Hematopoietic multipotent progenitor cell treated with erythropoietin and hydrocortisone succinate and interleukin-3 and kit ligand, for 4 days (in vitro differentiated cells): Measurements from ENCODE around the gene RIC8B.

Experiments
- DNase-seq: peaks from one replicate; pipeline ENCODE4 v3.0.0-alpha.2; 2015

The RIC8B gene

DNA sequence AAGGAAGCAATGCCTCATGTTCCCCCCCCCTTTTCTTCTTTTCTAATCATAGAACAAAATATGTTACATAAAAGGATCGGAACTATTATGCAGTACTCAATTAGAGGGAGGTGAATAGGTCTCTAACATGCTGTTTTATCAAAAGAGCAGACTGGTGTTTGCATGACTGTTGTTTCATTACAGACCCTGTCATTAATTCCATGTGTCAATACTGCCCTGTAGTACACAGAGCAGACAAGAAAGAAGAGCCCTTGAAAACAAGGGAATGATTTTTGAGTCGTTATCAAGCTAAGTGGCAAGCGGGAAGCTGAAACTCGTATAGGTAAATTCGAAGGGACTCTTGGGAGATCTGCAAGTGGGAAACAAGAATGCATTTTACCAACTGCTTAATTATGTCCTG lies 104.3 kb downstream of the RIC8B start:
- DNase-seq, result no peak

DNA sequence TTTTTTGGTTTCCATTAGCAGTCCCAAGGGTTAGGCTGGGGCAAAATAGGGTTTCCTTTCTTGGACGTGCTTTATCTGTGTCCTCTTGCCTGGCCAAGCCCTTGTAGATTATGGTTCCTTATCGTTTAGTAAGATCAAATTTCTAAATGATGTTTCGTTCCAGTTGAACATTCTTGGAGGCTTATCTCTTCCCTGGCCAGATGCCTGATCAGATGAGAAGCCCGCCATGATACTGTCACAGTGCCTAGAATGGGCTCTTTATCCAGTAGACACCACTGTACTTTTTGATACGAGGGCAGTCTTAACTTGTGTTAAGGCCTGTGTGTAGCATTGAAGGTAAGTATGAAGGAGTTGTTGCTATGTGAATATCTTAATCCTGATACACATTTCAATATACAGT lies 105.1 kb downstream of the RIC8B start:
- DNase-seq, result peak; percentile 48

DNA sequence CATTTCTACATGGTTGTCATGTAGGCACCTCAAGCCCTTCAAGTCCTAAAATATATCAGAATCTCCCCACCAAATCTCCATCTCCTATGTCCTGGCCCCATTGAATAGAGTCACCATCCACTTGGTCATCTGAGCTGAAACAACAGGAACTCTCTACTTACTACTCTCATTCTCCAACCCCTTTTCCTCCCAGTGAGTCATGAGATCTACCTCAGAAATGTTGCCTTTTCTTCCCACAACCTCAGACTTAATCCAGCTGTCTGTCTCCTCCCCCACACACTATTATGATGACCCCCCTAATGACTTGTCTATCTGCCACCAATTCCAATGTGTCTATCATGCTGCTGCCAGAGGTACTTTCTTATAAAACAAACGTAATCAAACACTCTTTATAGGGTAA lies 108.9 kb downstream of the RIC8B start:
- DNase-seq, result no peak

DNA sequence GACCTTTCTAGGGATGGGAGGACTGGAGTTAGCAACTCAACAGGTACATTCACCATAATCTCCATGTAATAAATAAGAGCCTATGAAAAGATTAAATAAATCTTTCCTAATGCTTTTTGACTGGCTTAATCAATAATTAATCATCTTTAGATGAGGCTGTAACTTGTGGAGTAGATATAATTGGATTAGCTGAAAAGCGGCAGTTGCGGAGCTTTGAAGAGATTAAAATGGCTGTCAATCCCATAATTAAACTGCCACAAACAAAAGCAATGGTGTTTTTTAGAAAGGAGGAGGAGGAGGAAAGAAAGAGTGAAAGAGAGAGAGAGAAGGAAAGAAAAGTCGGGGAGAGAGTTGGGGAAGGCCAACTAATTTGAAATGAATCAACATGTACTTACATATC lies 110.5 kb downstream of the RIC8B start:
- DNase-seq, result no peak

DNA sequence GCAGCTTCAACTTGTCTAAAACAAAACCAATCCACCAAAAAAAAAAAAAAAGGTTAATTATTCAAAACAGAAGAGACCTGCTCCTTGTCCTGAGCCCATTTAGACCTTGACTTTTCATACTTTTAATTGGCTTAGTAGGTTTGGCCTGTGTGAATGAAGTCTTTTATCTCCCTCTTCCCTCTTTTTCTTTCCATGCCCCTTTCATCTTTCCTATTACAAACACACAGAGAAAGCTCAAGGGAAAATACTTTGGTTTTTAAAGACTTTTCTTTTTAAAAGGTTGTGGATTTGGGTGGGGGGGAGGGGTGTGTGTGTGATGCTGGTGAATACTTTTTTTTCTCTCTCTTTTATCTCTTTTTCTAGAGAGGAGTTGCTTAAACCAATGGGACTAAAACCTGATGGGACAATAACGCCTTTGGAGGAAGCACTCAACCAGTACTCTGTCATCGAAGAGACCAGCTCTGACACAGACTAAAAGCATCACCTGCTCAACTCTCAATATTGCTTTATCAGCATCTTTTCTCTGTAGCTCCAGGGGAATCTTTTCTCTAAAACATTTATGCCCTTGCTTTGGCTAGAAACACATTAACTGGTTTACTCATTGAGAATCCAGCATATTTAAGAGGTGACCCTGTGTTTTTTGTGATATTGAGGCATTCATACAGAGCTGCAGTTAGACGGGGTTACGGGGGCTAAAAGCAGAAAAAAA lies 111.2 kb downstream of the RIC8B start:
- no peak for DNase-seq

DNA sequence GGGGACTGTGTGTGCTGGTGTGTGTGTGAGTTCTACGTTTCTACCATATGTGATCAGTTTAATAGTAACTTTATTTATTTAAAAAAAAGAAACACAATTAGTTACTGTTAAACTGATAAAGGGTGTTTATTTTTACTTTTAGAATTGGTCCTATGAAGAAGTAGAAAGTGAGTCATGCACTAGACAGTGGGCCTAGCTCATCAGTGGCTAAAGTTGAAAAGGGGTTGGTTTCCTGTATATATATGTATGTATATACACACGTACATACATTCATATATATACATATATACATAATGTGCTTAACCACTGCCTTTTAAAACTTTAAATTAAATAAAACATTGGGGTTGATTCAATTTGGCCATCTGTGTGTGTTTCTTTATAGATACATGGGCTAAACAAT lies 112.5 kb downstream of the RIC8B start:
- DNase-seq, result no peak

DNA sequence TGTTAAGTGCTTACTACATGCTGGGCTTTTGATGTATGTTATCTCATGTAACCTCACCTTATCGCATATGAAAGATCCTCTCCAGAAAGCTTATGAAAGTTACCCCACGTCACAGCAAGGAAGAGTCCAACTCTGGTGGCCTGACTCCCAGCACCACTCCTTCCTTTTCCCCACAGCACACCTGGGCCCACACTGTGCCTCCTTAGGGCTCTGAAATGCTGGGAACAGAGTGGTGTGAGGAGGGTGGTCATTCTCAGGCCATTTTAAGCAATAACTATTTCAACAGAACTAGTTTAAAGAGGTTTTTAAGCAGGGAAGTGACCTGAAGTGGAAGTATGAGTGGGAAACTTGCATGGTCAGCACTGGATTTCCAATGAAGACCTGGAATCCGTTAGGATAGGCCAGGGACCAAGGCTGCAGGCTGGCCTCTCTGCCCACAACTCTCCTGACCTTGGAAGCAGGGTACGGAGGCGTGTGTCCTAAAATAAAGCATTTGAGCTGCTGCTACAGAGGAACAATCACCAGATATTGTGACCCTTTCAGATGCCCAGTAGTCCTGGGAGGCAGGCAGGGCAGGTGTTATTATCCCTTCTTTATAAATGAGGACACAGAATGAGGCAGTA lies 114.0 kb downstream of the RIC8B start:
- DNase-seq, result no peak

DNA sequence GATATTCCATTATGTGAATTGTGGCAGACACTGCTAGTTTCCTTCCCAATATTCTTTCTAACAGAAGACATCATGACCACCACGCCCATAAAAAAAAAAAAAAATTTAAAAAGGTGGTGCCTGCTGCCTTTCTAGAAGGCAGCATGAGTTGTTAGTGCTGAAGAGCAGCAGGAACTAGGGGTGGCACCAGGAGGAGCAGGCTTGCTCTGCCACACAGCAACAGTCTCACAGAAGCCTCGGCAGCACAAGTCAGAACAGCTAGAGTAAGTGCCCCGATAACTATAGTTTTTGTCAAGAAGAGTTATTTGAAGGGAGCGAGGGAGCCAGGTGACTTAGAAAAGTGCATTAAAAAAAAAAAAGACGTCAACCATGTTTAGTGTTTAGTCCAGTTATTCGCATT lies 114.8 kb downstream of the RIC8B start:
- no peak for DNase-seq

DNA sequence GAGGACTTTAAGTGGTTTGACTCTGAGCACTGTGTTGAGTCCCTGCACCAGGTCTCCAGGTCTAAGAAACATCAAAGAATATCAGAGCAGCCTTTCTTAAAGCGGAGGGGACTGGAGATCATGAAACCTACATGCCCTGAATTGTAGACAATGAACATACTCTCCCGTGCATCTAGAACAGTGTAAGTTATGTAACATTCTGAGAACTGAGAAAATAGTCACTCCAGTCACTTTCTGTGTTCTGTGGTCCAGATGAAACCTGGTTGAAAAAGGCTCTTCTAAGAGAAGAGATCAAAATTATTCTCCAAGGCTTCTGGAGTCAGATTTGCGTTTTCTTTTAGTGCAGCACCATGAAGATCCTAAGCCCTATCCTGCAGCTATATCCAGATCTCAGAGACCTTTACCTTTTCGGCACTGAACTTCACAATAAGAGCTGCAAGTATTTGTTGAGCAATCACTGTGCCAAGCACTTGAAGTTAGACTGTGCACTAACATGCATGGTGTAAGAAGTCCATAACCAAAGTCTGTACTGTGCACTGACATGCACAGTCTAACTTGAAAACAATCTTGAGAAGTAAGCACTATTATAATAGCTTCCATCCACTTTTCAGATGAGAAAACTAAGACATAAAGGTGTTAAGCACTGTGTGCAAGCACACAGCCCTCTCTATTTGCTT lies 115.6 kb downstream of the RIC8B start:
- no peak for DNase-seq

DNA sequence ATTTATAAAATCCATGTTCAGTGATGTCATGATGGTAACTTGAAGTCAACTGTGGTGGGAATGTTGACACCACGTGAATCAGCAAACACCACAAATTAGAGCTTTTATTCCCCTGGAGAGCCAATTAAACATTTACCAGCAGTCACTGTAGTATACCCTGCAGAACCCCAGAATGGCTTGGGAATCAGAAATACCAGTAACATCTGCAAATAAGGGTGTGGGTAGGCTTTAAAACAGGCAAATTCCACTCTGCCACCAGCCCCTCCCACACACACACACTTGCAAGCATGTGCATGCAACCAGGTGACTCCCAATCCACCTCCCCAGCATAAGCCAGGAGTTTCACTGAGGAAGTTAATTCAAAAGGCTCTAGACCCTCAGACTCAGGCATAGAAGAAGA lies 117.6 kb downstream of the RIC8B start:
- no peak for DNase-seq

DNA sequence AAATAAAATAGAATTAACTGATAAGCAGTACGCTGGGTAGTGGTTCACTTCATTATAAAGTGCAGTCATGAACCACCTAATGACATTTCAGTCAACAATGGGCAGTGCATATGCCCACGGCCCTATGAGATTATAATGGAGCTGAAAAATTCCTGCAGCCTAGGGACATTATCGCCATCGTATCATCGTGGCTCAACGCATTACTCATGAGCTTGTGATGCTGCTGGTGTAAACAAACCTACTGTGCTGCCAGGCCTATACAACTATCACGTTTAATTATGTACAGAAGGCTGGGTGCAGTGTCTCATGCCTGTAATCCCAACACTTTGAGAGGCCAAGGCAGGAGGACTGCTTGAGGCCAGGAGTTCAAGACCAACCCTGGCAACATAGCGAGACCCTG lies 119.0 kb downstream of the RIC8B start:
- DNase-seq, result no peak

DNA sequence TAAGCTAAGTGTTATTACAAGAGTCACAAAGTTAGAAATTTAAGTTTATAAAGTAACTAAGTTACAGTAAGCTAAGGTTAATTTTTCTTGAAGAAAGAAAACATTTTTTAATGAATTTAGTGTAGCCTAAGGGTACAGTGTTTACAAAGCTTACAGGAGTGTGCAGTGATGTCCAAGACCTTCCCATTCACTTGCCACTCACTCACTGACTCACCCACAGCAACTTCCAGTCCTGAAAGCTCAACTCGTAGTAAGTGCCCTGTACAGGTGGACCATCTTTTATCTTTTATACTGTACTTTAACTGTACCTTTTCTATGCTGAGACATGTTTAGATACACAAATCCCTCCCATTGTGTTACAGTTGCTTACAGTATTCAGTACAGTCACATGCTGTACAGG lies 120.3 kb downstream of the RIC8B start:
- no peak for DNase-seq

DNA sequence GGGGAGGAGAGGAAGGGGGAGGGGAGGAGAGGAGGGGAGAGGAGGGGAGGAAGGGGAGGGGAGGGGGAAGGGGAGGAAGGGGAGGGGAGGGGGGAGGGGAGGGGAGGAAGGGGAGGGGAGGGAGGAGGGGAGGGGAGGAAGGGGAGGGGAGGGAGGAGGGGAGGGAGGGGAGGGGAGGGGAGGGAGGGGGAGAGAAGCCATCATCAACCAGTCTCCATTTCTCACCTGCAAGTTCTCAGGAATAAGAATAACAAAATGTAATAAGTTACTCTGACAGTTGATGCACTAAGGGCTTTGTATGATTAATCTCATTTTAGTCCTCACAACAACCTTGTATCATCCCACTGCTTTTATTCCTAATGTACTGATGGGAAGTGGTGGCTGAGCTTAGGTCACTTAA lies 122.1 kb downstream of the RIC8B start:
- no peak for DNase-seq

DNA sequence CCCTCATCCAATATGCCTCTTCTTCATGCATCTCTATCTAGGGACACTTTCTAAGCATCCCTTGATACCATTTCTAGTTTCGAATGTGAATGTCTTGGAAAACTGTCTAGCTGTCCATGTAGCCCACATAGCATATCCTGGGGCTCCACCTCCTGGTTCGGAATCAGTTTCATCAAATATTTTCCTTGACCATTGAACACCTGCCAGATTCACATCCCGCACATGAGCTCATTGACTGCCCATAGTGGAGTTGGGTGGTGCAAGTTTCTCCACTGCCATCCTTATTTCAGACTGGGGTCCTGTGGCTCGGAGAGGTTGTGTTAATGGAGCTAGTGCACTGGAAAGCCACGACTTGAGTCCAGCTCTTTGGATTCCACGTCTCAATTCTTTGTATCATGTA lies 122.6 kb downstream of the RIC8B start:
- DNase-seq, result no peak

DNA sequence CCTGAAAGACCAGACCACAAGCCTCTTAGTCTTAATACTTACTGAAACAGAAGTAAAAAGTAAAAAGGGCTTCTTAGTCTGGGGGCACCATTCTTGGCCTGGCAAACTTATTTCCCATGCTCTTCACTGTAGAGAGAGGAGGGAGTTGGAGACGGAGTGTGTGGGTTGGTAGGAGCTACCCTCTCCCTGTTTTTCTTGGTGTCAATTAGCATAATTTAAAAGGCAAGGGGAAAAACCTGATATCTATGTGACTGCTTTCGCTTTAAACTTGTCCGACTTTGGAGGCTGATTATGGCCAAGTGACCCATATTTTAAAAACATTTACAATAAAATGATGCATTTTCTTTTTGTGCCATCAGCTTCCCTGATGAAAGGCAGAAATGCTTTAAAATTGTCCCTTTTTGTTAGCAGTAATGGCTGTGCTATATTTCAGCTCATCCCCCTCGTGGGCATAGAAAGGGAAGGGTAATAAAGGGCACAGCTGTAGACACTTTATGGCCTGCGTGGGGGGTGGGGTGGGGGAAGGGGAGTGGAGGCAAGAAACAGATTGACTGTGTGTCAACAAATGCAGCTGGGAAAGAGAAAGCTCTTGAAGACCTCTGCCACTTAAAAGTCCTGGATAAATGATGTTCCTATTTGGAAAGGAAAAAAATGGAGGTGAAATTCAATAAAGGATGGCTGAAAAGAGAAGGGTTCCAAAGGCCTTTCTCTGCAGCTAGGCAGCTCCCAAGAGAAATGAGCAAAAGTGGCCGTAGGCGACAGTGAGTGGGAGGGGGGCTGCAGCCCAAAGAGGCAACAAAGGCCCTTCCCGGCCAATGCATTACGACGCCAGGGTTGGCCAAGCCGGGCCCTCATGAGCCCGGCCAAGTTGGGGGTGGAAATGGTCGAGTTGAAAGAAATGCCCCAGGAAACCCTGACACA lies 123.8 kb downstream of the RIC8B start:
- no peak for DNase-seq

DNA sequence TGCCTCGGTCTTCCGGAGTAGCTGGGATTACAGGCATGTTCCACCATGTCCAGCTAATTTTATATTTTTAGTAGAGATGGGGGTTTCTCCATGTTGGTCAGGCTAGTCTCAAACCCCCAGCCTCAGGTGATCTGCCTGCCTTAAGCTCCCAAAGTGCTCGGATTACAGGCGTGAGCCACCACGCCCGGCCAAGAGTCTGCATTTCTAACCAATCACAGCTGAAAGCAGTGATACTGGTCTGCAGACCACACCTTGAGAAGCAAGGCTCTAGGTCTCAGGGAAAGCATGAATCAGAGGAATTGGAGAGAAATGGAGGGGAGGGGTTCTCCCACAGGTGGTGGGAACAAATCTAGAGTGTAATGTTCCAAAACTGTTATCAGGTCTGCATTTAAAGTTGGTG lies 126.1 kb downstream of the RIC8B start:
- no peak for DNase-seq

DNA sequence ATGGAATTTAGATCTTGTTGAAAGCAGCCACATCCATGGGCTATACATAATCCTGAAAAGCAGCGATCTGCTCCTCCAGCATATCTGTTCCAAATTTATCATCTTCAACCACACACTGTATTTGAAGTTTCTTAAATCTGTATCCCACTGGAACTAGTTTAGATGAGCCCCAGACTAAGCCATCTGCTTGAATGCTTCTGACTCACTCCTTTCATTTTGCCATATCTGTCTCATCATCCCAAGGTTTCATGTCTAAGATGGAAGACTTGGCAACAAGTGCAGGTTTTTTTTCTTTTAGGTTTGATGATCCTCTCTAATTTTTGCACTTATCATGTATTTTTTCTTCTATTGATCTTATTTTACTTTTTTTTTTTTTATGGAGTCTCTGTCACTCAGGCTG lies 126.8 kb downstream of the RIC8B start:
- DNase-seq, result no peak

DNA sequence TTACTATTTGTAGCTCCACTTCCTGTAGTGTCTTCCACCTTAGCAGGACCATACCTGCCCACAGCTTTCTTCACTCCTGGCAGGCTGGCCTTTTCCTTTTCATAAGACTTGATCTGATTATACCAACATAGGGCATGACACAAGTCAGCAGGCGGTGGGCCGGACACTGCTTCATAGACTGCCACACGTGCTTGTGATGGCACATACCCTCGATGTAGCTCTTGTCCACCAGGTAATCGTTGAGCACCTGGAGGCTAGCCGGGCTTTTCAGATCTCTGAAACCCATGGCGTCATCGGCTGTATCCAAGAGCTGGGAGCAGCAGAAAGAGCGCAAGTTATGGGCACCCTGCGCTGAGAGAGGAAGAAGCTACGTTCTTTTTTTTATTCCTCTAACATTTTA lies 127.6 kb downstream of the RIC8B start:
- no peak for DNase-seq

DNA sequence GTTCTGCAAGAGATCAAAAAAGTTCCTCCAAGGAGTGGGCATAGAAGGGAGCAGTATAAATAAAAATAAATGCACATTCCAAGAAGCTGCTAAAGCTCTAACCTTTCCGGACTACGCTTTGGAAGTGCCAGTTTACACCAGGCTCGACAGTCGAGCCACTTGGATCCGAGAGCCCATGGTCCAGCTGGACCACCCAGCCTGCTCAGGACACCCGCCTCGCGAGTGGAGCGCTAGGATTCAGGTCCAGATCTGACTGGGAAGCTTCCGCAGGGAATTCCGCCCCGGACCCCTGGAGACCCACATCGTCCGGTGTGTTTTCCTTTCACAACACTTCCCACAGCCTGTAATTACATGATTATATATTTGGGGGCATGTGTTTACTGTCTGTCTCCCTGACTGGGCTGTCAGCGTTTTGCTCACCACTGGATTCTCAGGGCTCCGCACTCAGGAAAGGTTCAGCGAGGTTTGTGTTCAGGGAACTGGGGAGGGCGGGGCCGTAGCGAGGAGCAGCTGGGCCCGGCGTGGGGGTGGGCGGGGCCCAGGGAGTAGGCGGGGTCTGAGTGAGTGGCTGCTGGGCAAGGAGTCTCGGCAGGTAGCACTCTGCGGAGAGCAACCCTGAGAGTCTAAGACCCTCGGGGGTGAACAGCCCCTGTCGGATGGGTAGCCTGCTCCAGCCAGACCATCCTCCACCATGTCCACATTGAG lies 128.9 kb downstream of the RIC8B start:
- DNase-seq, result peak; percentile 64

DNA sequence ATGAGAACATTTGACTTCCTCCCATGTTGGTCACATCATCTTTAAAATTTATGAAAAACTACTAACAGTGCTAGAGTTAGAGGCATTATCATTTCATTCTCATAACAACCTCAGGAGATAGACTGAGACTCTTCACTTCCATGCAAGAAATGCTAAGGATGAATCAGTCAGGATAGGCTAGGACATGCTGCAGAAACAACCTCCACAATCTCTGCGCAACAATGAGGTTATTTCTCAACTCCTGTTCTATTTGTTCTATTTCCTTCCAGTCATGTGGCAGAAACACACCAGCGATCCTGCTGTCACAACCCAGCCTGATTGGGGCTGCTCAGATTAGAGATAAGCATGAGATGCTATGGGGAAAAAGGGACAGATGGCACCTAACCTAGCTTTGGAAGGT lies 132.2 kb downstream of the RIC8B start:
- DNase-seq, result no peak

DNA sequence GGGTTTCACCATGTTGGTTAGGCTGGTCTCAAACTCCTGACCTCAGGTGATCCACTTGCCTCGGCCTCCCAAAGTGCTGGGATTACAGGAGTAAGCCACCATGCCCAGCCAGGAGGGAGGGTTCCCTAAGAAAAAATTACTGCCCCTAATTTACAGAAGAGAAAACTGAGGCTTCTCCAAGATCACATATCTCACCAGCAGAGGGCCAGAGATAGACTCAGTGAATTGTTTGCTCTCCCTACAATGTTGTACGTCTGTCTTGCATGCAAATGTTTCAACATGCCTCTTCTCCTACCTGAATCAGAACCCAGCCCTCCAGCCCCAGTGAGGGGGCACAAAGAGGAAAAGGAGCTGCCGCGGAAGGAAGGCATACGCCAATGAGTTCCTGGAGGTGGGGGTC lies 132.9 kb downstream of the RIC8B start:
- DNase-seq, result peak; percentile 20

DNA sequence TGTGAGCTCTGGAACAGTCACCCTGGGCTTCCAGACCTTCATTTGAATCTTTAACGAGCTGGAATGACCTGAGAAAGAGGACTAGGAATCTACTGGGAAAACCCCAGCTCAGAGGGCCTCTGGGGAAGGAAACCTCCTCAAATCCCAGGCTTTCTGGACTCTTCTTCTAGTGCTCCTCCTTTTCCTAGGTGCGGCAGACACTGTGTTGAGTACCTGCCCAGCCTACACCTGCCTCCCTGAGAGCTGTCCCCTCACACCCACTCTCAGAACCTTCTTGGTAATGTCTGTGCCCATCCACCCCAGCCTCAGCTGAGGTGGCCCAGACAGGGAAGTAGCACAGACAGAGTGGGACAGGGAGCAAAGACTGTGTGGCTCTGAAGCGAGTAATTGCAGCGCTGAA lies 133.4 kb downstream of the RIC8B start:
- DNase-seq, result no peak

DNA sequence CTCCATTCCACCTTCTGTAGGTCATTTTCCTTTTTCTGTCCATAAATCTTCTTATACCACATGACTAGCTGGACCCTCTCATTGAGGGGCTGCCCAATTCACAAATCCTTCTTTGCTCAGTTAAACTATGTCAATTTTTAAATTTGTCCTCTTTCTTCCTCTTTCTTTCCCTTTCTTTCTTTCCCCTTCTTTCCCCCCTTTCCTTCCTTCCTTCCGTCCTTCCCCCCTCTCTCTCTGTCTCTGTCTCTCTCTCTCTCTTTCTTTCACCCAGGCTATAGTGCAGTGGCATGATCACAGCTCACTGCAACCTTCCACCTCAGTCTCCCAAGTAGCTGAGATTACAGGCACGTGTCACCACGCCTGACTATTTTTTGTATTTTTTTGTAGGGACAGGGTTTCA lies 134.1 kb downstream of the RIC8B start:
- no peak for DNase-seq
